ENCODE measurements around the gene TDRD6. TPM values are rescaled to one million over a fixed set of nuclear protein-coding genes. Genes with fewer than 3 reads are reported as not detected.

TDRD6 gene
- total and polyA plus RNA-seq, 2 experiments from 2014 or later: 0.14 to 0.24 TPM

GRCh38 chr6:46749731-46750130 is 62.0 kb downstream of the TDRD6 start:
- peaks cover 11% of the 10 kb centered on the region for H3K4me1 ChIP-seq (ENCODE audit: insufficient read depth)
- no peaks in the 10 kb centered on the region for H3K36me3 ChIP-seq (ENCODE audit: insufficient read depth)
- no peak overlapping the region for H3K4me3 ChIP-seq
- no peaks in the 10 kb centered on the region for H3K79me2 ChIP-seq (replicated peaks; ENCODE audit: insufficient read depth)
- H3K27me3 Mint-ChIP-seq (ENCODE audit: insufficient read depth, low read depth, poor library complexity): peaks cover 1% of the 10 kb centered on the region
- no peaks in the 10 kb centered on the region for H3K9me3 Mint-ChIP-seq
- peak overlapping the region; percentile 46; the same call in 2 of the 3 replicates for H3K4me3 Mint-ChIP-seq
- DNase-seq (ENCODE audit: low spot score): peak; percentile 83
- H4K20me1 ChIP-seq (replicated peaks; ENCODE audit: insufficient read depth): no peaks in the 10 kb centered on the region
- ATAC-seq: peak; percentile 97
- peak overlapping the region; percentile 21; the same call in 1 of the 2 replicates for H3K27ac ChIP-seq (ENCODE audit: low read depth)
- peak overlapping the region; percentile 50; the same call in 1 of the 2 replicates for H3K4me2 ChIP-seq
- H3K27ac Mint-ChIP-seq: peak overlapping the region; percentile 32; the same call in 1 of the 2 replicates
- peaks cover 19% of the 10 kb centered on the region for H3K4me1 Mint-ChIP-seq
- H3K9me2 ChIP-seq (ENCODE audit: insufficient read depth): peaks cover 18% of the 10 kb centered on the region
- no peaks in the 10 kb centered on the region for H3F3A ChIP-seq (replicated peaks; ENCODE audit: low read depth)
- no peak for TF ChIP-seq EZH2 (IDR thresholded peaks at IDR 0.05; ENCODE audit: low read depth, unreplicated experiment)
- TF ChIP-seq ZNF114 (CRISPR knock-in tag; IDR thresholded peaks at IDR 0.05): peak; percentile 23; the same call in 1 of the 2 replicates
- TF ChIP-seq ZNF462 (CRISPR knock-in tag; IDR thresholded peaks at IDR 0.05): 0 out of 2 replicates have a peak, but pooled peaks have one; percentile 3
- no peaks in the 10 kb centered on the region for H3K36me3 Mint-ChIP-seq (ENCODE audit: low read depth)
- no peaks in the 10 kb centered on the region for H3K27me3 ChIP-seq (ENCODE audit: insufficient read depth)
- H2AFZ ChIP-seq: no peak overlapping the region

GRCh38 chr6:46751658-46752057 is 64.0 kb downstream of the TDRD6 start:
- no peak overlapping the region; the same call in 1 of the 2 replicates for H3K27ac Mint-ChIP-seq
- no peaks in the 10 kb centered on the region for H3K9me3 Mint-ChIP-seq
- TF ChIP-seq CREB1 (CRISPR knock-in tag; IDR thresholded peaks at IDR 0.05; ENCODE audit: low read depth): no peak
- TF ChIP-seq, protein P1, sequence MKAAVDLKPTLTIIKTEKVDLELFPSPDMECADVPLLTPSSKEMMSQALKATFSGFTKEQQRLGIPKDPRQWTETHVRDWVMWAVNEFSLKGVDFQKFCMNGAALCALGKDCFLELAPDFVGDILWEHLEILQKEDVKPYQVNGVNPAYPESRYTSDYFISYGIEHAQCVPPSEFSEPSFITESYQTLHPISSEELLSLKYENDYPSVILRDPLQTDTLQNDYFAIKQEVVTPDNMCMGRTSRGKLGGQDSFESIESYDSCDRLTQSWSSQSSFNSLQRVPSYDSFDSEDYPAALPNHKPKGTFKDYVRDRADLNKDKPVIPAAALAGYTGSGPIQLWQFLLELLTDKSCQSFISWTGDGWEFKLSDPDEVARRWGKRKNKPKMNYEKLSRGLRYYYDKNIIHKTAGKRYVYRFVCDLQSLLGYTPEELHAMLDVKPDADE (IDR thresholded peaks at IDR 0.05): no peak
- no peak for TF ChIP-seq EZH2phosphoT487 (IDR thresholded peaks at IDR 0.05; ENCODE audit: unreplicated experiment)
- TF ChIP-seq, protein P2, sequence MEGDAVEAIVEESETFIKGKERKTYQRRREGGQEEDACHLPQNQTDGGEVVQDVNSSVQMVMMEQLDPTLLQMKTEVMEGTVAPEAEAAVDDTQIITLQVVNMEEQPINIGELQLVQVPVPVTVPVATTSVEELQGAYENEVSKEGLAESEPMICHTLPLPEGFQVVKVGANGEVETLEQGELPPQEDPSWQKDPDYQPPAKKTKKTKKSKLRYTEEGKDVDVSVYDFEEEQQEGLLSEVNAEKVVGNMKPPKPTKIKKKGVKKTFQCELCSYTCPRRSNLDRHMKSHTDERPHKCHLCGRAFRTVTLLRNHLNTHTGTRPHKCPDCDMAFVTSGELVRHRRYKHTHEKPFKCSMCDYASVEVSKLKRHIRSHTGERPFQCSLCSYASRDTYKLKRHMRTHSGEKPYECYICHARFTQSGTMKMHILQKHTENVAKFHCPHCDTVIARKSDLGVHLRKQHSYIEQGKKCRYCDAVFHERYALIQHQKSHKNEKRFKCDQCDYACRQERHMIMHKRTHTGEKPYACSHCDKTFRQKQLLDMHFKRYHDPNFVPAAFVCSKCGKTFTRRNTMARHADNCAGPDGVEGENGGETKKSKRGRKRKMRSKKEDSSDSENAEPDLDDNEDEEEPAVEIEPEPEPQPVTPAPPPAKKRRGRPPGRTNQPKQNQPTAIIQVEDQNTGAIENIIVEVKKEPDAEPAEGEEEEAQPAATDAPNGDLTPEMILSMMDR (conservative IDR thresholded peaks at IDR 0.05; ENCODE audit: low read depth in 2 of 2): no peak
- TF ChIP-seq ZNF114 (CRISPR knock-in tag; IDR thresholded peaks at IDR 0.05): no peak
- no peaks in the 10 kb centered on the region for H3K36me3 Mint-ChIP-seq (ENCODE audit: low read depth)
- H3K4me1 ChIP-seq (ENCODE audit: insufficient read depth): peaks cover 12% of the 10 kb centered on the region
- H3K4me2 ChIP-seq: no peak overlapping the region
- H3K4me1 Mint-ChIP-seq: peaks cover 19% of the 10 kb centered on the region
- H4K20me1 ChIP-seq (replicated peaks; ENCODE audit: insufficient read depth): no peaks in the 10 kb centered on the region
- H3K27me3 ChIP-seq (ENCODE audit: insufficient read depth): no peaks in the 10 kb centered on the region
- H3K4me3 ChIP-seq: no peak overlapping the region
- H2AFZ ChIP-seq: no peak overlapping the region
- peaks cover 6% of the 10 kb centered on the region; the same call in 1 of the 2 replicates for H3K9me2 ChIP-seq (ENCODE audit: insufficient read depth)
- no peak overlapping the region for H3K27ac ChIP-seq (ENCODE audit: low read depth)
- no peak for DNase-seq (ENCODE audit: low spot score)
- no peak overlapping the region for H3K4me3 Mint-ChIP-seq
- H3F3A ChIP-seq (replicated peaks; ENCODE audit: low read depth): no peaks in the 10 kb centered on the region
- no peaks in the 10 kb centered on the region for H3K79me2 ChIP-seq (replicated peaks; ENCODE audit: insufficient read depth)
- no peaks in the 10 kb centered on the region for H3K36me3 ChIP-seq (ENCODE audit: insufficient read depth)
- H3K27me3 Mint-ChIP-seq (ENCODE audit: insufficient read depth, low read depth, poor library complexity): no peaks in the 10 kb centered on the region
- ATAC-seq: no peak

All from GM23338 (cell line).